K562 (cell line): ENCODE results near the gene ARPC1A. TPM values are rescaled to one million over a fixed set of nuclear protein-coding genes. Genes with fewer than 3 reads are reported as not detected.

ENCODE experiments used
- ATF7 ChIP-seq: fragments of 450-650 bp; IDR thresholded peaks from 2 replicates; pipeline ENCODE4 v1.7.1; 2014; ENCODE audit warnings: mild to moderate bottlenecking, moderate library complexity
- GABPA ChIP-seq: fragments of 200-800 bp; sonication (Bioruptor generic); conservative IDR thresholded peaks from 2 replicates; pipeline ENCODE4 v1.6.1; 2016; ENCODE audit warnings: low read depth, missing genetic modification characterization, missing compliant biosample characterization
- HDGF ChIP-seq: fragments of 450-650 bp; IDR thresholded peaks from 2 replicates; pipeline ENCODE4 v1.6.1; 2016
- NFE2 ChIP-seq: IDR thresholded peaks from 2 replicates; pipeline ENCODE4 v1.6.1; 2014; ENCODE audit warnings: antibody characterized with exemption, low read depth
- PHB2 ChIP-seq: fragments of 450-650 bp; IDR thresholded peaks from 2 replicates; pipeline ENCODE4 v1.6.1; 2017; ENCODE audit warnings: low read depth
- polyA plus RNA-seq, 8 experiments: library from polyadenylated mRNA; depleted of rRNA in 4 of 8; stranded (reverse) in 5 of 8; unstranded in 3 of 8; fragments of >200 nt; fragmentation: Nextera tagmentation in 2 of 8; fragmentation: Illumina TruSeq in 1 of 8; extraction: Ambion mirVana in 2 of 8; extraction: Trizol in 1 of 8; gene quantifications; 2 replicates each; pipeline versions ENCODE4 v1.2.1 to v1.2.3, GENCODE V29; 2011 to 2014; ENCODE audit warnings: inconsistent platforms in 1 of 8, missing spikeins in 1 of 8
- total RNA-seq, 7 experiments: library from RNA; depleted of rRNA in 6 of 7; stranded (reverse); fragments of >200 nt in 6 of 7; fragmentation: Illumina TruSeq in 2 of 7; extraction: Trizol in 2 of 7; gene quantifications; 2 replicates each; pipeline versions ENCODE4 v1.2.1 to v1.2.3, GENCODE V29; 2011 to 2021; ENCODE audit warnings: low replicate concordance in 1 of 7
- TF ChIP-seq, protein P1 (sequence below): fragments of 450-650 bp; IDR thresholded peaks from 2 replicates; pipeline ENCODE4 v1.6.1; 2016; ENCODE audit warnings: low read depth

ARPC1A gene
- total and polyA plus RNA-seq, 9 of the 15 experiments (the other 6 are each of a cell fraction or from before 2014, with no cell fraction given), result 39.5 to 151 (median 86.1) TPM

DNA sequence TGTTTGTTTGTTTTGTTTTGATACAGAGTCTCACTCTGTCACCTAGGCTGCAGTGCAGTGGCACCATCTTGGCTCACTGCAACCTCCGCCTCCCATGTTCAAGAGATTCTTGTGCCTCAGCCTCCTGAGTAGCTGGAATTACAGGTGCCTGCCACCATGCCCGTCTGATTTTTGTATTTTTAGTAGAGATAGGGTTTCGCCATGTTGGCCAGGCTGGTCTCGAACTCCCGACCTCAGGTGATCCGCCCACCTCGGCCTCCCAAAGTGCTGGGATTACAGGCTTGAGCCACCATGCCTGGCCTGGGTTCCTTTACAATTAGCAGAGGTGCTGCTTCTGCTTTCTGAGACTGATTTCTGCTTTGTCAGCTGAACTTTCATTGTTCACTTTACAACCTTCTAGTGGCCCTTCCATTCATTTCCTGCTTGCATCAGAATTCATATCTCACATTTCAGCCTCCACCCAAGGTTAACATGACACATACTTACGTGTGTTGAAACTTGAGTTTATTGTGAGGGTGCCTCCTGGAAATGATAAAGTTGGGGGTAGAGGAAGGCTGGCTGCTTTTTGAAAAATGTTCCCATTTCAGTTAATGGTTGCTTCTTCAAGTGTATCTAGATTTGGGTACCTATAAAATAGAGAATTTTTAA is 4.7 kb downstream of the ARPC1A start (continued):
- TF ChIP-seq, protein P1, sequence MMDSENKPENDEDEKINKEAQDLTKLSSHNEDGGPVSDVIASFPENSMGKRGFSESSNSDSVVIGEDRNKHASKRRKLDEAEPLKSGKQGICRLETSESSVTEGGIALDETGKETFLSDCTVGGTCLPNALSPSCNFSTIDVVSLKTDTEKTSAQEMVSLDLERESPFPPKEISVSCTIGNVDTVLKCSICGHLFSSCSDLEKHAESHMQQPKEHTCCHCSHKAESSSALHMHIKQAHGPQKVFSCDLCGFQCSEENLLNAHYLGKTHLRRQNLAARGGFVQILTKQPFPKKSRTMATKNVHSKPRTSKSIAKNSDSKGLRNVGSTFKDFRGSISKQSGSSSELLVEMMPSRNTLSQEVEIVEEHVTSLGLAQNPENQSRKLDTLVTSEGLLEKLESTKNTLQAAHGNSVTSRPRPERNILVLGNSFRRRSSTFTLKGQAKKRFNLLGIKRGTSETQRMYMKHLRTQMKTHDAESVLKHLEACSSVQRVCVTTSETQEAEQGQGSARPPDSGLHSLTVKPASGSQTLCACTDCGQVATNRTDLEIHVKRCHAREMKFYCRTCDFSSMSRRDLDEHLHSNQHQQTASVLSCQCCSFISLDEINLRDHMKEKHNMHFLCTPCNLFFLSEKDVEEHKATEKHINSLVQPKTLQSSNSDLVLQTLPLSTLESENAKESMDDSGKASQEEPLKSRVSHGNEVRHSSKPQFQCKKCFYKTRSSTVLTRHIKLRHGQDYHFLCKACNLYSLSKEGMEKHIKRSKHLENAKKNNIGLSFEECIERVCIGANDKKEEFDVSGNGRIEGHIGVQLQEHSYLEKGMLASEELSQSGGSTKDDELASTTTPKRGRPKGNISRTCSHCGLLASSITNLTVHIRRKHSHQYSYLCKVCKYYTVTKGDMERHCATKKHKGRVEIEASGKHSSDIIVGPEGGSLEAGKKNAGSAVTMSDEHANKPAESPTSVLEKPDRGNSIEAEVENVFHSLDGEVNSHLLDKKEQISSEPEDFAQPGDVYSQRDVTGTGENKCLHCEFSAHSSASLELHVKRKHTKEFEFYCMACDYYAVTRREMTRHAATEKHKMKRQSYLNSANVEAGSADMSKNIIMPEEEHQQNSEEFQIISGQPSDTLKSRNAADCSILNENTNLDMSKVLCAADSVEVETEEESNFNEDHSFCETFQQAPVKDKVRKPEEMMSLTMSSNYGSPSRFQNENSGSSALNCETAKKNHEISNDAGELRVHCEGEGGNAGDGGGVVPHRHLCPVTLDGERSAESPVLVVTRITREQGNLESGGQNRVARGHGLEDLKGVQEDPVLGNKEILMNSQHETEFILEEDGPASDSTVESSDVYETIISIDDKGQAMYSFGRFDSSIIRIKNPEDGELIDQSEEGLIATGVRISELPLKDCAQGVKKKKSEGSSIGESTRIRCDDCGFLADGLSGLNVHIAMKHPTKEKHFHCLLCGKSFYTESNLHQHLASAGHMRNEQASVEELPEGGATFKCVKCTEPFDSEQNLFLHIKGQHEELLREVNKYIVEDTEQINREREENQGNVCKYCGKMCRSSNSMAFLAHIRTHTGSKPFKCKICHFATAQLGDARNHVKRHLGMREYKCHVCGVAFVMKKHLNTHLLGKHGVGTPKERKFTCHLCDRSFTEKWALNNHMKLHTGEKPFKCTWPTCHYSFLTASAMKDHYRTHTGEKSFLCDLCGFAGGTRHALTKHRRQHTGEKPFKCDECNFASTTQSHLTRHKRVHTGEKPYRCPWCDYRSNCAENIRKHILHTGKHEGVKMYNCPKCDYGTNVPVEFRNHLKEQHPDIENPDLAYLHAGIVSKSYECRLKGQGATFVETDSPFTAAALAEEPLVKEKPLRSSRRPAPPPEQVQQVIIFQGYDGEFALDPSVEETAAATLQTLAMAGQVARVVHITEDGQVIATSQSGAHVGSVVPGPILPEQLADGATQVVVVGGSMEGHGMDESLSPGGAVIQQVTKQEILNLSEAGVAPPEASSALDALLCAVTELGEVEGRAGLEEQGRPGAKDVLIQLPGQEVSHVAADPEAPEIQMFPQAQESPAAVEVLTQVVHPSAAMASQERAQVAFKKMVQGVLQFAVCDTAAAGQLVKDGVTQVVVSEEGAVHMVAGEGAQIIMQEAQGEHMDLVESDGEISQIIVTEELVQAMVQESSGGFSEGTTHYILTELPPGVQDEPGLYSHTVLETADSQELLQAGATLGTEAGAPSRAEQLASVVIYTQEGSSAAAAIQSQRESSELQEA, result peak; percentile 71; the same call in 1 of the 2 replicates
- TF ChIP-seq HDGF, result peak; percentile 95; the same call in 1 of the 2 replicates
- peak; percentile 34 for TF ChIP-seq GABPA (tag)
- peak; percentile 66 for TF ChIP-seq NFE2
- TF ChIP-seq ATF7, result peak; percentile 87
- TF ChIP-seq PHB2, result peak; percentile 33; the same call in 1 of the 2 replicates
